ENCODE results near the gene LMO1. TPM values are rescaled to one million over a fixed set of nuclear protein-coding genes. Genes with fewer than 3 reads are reported as not detected.

LMO1 gene
- total RNA-seq, 3 donors from 2014 or later (not counting 1 experiment from before 2014, with no cell fraction given), result not detected

DNA sequence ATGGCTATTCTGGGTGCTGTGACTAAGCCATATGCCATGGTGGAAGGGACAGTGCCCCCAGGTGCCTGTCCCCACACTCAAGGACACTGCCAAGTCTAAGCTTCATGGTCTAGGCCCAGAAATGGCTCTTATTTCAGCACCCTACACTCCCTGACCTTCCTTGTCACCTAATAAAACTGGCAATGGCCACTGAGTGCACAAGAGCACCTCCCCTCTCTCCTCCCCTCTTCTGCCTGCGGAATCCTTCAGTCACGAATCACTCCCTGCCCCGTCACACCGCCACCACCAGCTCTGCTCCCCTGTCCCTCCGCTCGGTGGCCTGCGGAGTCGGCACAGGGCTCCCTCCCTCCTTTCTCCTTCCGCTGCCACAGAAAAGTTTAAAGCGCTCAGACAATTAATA lies 19.0 kb upstream of the LMO1 start:
- TF ChIP-seq, protein P1, sequence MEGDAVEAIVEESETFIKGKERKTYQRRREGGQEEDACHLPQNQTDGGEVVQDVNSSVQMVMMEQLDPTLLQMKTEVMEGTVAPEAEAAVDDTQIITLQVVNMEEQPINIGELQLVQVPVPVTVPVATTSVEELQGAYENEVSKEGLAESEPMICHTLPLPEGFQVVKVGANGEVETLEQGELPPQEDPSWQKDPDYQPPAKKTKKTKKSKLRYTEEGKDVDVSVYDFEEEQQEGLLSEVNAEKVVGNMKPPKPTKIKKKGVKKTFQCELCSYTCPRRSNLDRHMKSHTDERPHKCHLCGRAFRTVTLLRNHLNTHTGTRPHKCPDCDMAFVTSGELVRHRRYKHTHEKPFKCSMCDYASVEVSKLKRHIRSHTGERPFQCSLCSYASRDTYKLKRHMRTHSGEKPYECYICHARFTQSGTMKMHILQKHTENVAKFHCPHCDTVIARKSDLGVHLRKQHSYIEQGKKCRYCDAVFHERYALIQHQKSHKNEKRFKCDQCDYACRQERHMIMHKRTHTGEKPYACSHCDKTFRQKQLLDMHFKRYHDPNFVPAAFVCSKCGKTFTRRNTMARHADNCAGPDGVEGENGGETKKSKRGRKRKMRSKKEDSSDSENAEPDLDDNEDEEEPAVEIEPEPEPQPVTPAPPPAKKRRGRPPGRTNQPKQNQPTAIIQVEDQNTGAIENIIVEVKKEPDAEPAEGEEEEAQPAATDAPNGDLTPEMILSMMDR (IDR thresholded peaks at IDR 0.05), result no peak
- ATAC-seq (no peak), DNase-seq (no peak)
- H3K4me1 Mint-ChIP-seq, result no peaks in the 10 kb centered on the region
- Histone ChIP-seq H3K27ac (ENCODE audit: low read length) (no peak overlapping the region), H3K9me3 (ENCODE audit: control insufficient read depth, insufficient read depth, low read length) (no peaks in the 10 kb centered on the region), H3K27me3 (ENCODE audit: control insufficient read depth, insufficient read depth, low read length) (peaks cover 3% of the 10 kb centered on the region), H3K4me1 (ENCODE audit: control insufficient read depth, insufficient read depth, low read length) (no peaks in the 10 kb centered on the region), H3K4me3 (ENCODE audit: low read length) (no peak overlapping the region), H3K36me3 (ENCODE audit: control insufficient read depth, insufficient read depth, low read length) (no peaks in the 10 kb centered on the region)
- peaks cover 10 to 13% of the 10 kb centered on the region in 2 donors for H3K27me3 Mint-ChIP-seq (ENCODE audit: low read depth in 2 of 2)
- no peak overlapping the region for H3K4me3 Mint-ChIP-seq
- H3K9me3 Mint-ChIP-seq, result no peaks in the 10 kb centered on the region
- H3K36me3 Mint-ChIP-seq, result no peaks in the 10 kb centered on the region
- no peak overlapping the region for H3K27ac Mint-ChIP-seq
- intact Hi-C loops (cut with micrococcal nuclease), result no loop called here
- WGBS (ENCODE audit: insufficient coverage), result 91% methylated on average over 10 of the region's 10 CpGs

DNA sequence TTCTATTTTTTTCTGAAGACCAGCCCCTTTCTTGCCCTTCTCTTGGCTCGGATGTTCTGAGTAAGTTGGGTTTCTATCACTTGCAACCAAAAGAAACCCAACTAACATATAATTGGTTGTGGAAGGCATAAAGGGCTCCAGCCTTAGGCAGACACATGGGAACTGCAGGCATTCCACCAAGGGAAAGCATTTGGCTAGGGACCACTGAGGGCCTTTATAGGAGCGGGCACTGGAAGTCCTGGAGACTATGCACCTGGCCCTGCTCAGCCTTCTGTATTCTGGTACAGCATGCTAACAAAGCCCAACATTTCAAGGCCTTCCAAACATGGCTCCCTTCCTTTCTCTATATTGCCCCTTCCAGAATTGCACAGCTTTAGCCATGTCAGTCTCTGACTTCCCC lies 17.6 kb upstream of the LMO1 start:
- intact Hi-C loops (cut with micrococcal nuclease), result no loop called here
- TF ChIP-seq, protein P1 (IDR thresholded peaks at IDR 0.05), result no peak
- Mint-ChIP-seq H3K4me3 (no peak overlapping the region), H3K4me1 (no peaks in the 10 kb centered on the region), H3K36me3 (no peaks in the 10 kb centered on the region), H3K27ac (no peak overlapping the region), H3K9me3 (no peaks in the 10 kb centered on the region), H3K27me3 (ENCODE audit: low read depth in 2 of 2) (peaks cover 11 to 22% of the 10 kb centered on the region in 2 donors)
- DNase-seq, result no peak
- Histone ChIP-seq H3K27ac (ENCODE audit: low read length) (no peak overlapping the region), H3K4me1 (ENCODE audit: control insufficient read depth, insufficient read depth, low read length) (no peaks in the 10 kb centered on the region), H3K27me3 (ENCODE audit: control insufficient read depth, insufficient read depth, low read length) (peaks cover 3% of the 10 kb centered on the region), H3K36me3 (ENCODE audit: control insufficient read depth, insufficient read depth, low read length) (no peaks in the 10 kb centered on the region), H3K4me3 (ENCODE audit: low read length) (no peak overlapping the region), H3K9me3 (ENCODE audit: control insufficient read depth, insufficient read depth, low read length) (no peaks in the 10 kb centered on the region)
- no peak for ATAC-seq
- WGBS (ENCODE audit: insufficient coverage), result 92% methylated on average over 2 of the region's 2 CpGs

DNA sequence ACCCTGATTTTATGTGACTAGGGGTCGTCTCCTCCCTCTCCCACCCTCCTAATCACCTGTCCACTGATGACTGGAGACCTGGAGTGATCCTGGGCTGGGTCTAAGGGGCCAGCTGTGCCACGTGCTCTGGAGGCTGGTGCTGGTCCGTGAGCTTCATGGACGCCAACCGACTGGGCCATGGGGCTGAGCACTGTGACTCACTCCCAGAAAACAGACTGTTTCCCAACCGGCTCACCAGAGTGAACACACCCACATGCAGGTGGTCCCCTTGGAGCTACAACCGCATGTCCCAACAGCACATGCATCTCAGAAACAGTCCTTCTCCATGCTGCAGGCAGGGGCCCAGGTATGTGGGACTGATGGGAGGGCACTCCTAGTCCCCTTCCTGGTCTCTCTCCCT lies 14.0 kb upstream of the LMO1 start:
- Histone ChIP-seq H3K36me3 (ENCODE audit: control insufficient read depth, insufficient read depth, low read length) (no peaks in the 10 kb centered on the region), H3K27ac (ENCODE audit: low read length) (no peak overlapping the region), H3K27me3 (ENCODE audit: control insufficient read depth, insufficient read depth, low read length) (no peaks in the 10 kb centered on the region), H3K4me3 (ENCODE audit: low read length) (no peak overlapping the region), H3K4me1 (ENCODE audit: control insufficient read depth, insufficient read depth, low read length) (no peaks in the 10 kb centered on the region), H3K9me3 (ENCODE audit: control insufficient read depth, insufficient read depth, low read length) (no peaks in the 10 kb centered on the region)
- intact Hi-C loops (cut with micrococcal nuclease), result no loop called here
- DNase-seq (no peak), ATAC-seq (no peak)
- H3K27ac Mint-ChIP-seq, result no peak overlapping the region
- no peaks in the 10 kb centered on the region for H3K9me3 Mint-ChIP-seq
- TF ChIP-seq, protein P1 (IDR thresholded peaks at IDR 0.05), result no peak
- 87% methylated on average over 7 of the region's 7 CpGs for WGBS (ENCODE audit: insufficient coverage)
- no peak overlapping the region for H3K4me3 Mint-ChIP-seq
- H3K4me1 Mint-ChIP-seq, result no peaks in the 10 kb centered on the region
- peaks cover 11 to 27% of the 10 kb centered on the region in 2 donors for H3K27me3 Mint-ChIP-seq (ENCODE audit: low read depth in 2 of 2)
- H3K36me3 Mint-ChIP-seq, result no peaks in the 10 kb centered on the region

DNA sequence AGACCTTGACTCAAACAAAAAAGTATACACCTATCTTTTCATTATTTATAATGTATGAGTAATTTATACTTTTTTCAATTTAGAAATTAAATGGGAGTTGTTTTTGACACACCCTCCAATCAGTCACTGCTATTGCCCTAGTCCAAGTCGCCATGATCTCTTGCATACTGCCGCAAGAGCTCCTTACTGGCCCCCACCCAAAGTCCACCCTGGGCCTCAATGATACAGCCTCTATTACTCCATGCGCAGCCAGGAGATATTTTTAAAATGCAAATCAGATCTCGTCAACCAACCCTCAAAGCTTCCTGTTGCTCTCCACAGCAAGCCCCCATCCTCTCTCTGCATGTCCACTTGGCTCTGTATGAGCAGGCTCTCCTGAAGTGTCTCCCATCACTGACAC lies 12.8 kb upstream of the LMO1 start:
- no peaks in the 10 kb centered on the region for H3K27me3 ChIP-seq (ENCODE audit: control insufficient read depth, insufficient read depth, low read length)
- no peaks in the 10 kb centered on the region for H3K9me3 ChIP-seq (ENCODE audit: control insufficient read depth, insufficient read depth, low read length)
- no peaks in the 10 kb centered on the region for H3K36me3 ChIP-seq (ENCODE audit: control insufficient read depth, insufficient read depth, low read length)
- H3K36me3 Mint-ChIP-seq, result no peaks in the 10 kb centered on the region
- no peak overlapping the region for H3K4me3 ChIP-seq (ENCODE audit: low read length)
- H3K4me1 Mint-ChIP-seq, result no peaks in the 10 kb centered on the region
- H3K4me1 ChIP-seq (ENCODE audit: control insufficient read depth, insufficient read depth, low read length), result no peaks in the 10 kb centered on the region
- TF ChIP-seq, protein P1 (IDR thresholded peaks at IDR 0.05), result no peak
- H3K27ac Mint-ChIP-seq, result no peak overlapping the region
- intact Hi-C loops (cut with micrococcal nuclease), result no loop called here
- WGBS (ENCODE audit: insufficient coverage), result 86% methylated on average over 4 of the region's 4 CpGs
- H3K4me3 Mint-ChIP-seq, result no peak overlapping the region
- DNase-seq (no peak), ATAC-seq (no peak)
- H3K27ac ChIP-seq (ENCODE audit: low read length), result no peak overlapping the region
- peaks cover 13 to 39% of the 10 kb centered on the region in 2 donors for H3K27me3 Mint-ChIP-seq (ENCODE audit: low read depth in 2 of 2)
- H3K9me3 Mint-ChIP-seq, result no peaks in the 10 kb centered on the region
